ENCODE data around the gene DLG2.

The DLG2 gene

GRCh38 chr11:85196968-85197367 is 430.2 kb downstream of the DLG2 start:
- TF ChIP-seq CTCF (IDR thresholded peaks at IDR 0.05; ENCODE audit: control insufficient read depth, extremely low read depth, insufficient read depth) = no peak
- DNase-seq (ENCODE audit: low read depth) = no peak
- no peak overlapping the region for H3K4me3 ChIP-seq (ENCODE audit: low read depth, low read length)

- H3K4me3 ChIP-seq (ENCODE audit: low read depth, low read length) = no peak overlapping the region
- no peak for TF ChIP-seq CTCF (IDR thresholded peaks at IDR 0.05; ENCODE audit: control insufficient read depth, extremely low read depth, insufficient read depth)
- no peak for DNase-seq (ENCODE audit: low read depth)
Measured at GRCh38 chr11:85195934-85196333, 431.2 kb downstream of the DLG2 start.

- no peak for DNase-seq (ENCODE audit: low read depth)
- no peak overlapping the region for H3K4me3 ChIP-seq (ENCODE audit: low read depth, low read length)
- no peak for TF ChIP-seq CTCF (IDR thresholded peaks at IDR 0.05; ENCODE audit: control insufficient read depth, extremely low read depth, insufficient read depth)
Measured at GRCh38 chr11:85187992-85188391, 439.2 kb downstream of the DLG2 start.

- no peak overlapping the region for H3K4me3 ChIP-seq (ENCODE audit: low read depth, low read length)
- no peak for TF ChIP-seq CTCF (IDR thresholded peaks at IDR 0.05; ENCODE audit: control insufficient read depth, extremely low read depth, insufficient read depth)
- no peak for DNase-seq (ENCODE audit: low read depth)
Measured at GRCh38 chr11:85184721-85185120, 442.4 kb downstream of the DLG2 start.

- DNase-seq (ENCODE audit: low read depth) = peak; percentile 7
Measured at GRCh38 chr11:85182441-85183387, 444.4 kb downstream of the DLG2 start.

GRCh38 chr11:85180528-85180927 is 446.6 kb downstream of the DLG2 start:
- no peak overlapping the region for H3K4me3 ChIP-seq (ENCODE audit: low read depth, low read length)
- DNase-seq (ENCODE audit: low read depth) = no peak
- peak; percentile 29 for TF ChIP-seq CTCF (IDR thresholded peaks at IDR 0.05; ENCODE audit: control insufficient read depth, extremely low read depth, insufficient read depth)

More at GRCh38 chr11:85182441-85183387, 444.4 kb downstream of the DLG2 start:
- TF ChIP-seq CTCF (IDR thresholded peaks at IDR 0.05; ENCODE audit: control insufficient read depth, extremely low read depth, insufficient read depth) = peak; percentile 41
- H3K4me3 ChIP-seq (ENCODE audit: low read depth, low read length) = no peak overlapping the region
